Measurements from ENCODE around the gene MAP4K2.

MAP4K2 gene

GRCh38 chr11:64810891-64811272 lies 7.9 kb upstream of the MAP4K2 start:
- DNase-seq (ENCODE audit: low read depth): peak; percentile 22

GRCh38 chr11:64810271-64810890 lies 7.4 kb upstream of the MAP4K2 start, which contains the start of gene MEN1:
Gene MEN1, minus strand, starts transcription at chr11:64810551. Its CDS starts 442 bp downstream, at chr11:64810109.
- peak; percentile 61 for DNase-seq (ENCODE audit: low read depth)

GRCh38 chr11:64809781-64810241 lies 6.8 kb upstream of the MAP4K2 start:
- no peak for DNase-seq (ENCODE audit: low read depth)

- no peak for DNase-seq (ENCODE audit: low read depth)
Measured at GRCh38 chr11:64805481-64805880, 2.5 kb upstream of the MAP4K2 start.

- DNase-seq (ENCODE audit: low read depth): no peak
Measured at GRCh38 chr11:64804346-64805210, 1.6 kb upstream of the MAP4K2 start.

- no peak for DNase-seq (ENCODE audit: low read depth)
Measured at GRCh38 chr11:64803846-64804345, 882 bp upstream of the MAP4K2 start.

GRCh38 chr11:64802370-64803157 lies 450 bp downstream of the MAP4K2 start:
- peak; percentile 11 for DNase-seq (ENCODE audit: low read depth)

- DNase-seq (ENCODE audit: low read depth): no peak
Measured at GRCh38 chr11:64801561-64802369, 1.2 kb downstream of the MAP4K2 start.

GRCh38 chr11:64801158-64801464 lies 1.9 kb downstream of the MAP4K2 start:
- no peak for DNase-seq (ENCODE audit: low read depth)

- DNase-seq (ENCODE audit: low read depth): no peak
Measured at GRCh38 chr11:64800303-64801157, 2.5 kb downstream of the MAP4K2 start.

- no peak for DNase-seq (ENCODE audit: low read depth)
Measured at GRCh38 chr11:64799623-64800302, 3.3 kb downstream of the MAP4K2 start.

GRCh38 chr11:64799256-64799622 lies 3.8 kb downstream of the MAP4K2 start:
- DNase-seq (ENCODE audit: low read depth): no peak

GRCh38 chr11:64796757-64797541 lies 6.1 kb downstream of the MAP4K2 start:
- DNase-seq (ENCODE audit: low read depth): no peak

- no peak for DNase-seq (ENCODE audit: low read depth)
Measured at GRCh38 chr11:64796047-64796756, 6.8 kb downstream of the MAP4K2 start.

- DNase-seq (ENCODE audit: low read depth): no peak
Measured at GRCh38 chr11:64794526-64794925, 8.5 kb downstream of the MAP4K2 start.

GRCh38 chr11:64793271-64794160 lies 9.5 kb downstream of the MAP4K2 start:
- no peak for DNase-seq (ENCODE audit: low read depth)

- DNase-seq (ENCODE audit: low read depth): no peak
Measured at GRCh38 chr11:64792482-64792881, 10.5 kb downstream of the MAP4K2 start.

Measured in activated T-cell treated with anti-CD3 and anti-CD28 coated beads for 1 hour (primary cell).